Neuron (in vitro differentiated cells): ENCODE measurements around the gene TOR1B.

Experiments
- H2AFZ ChIP-seq: one replicate; pipeline ENCODE4 v1.6.1; 2013; ENCODE audit warnings: low read depth, mild to moderate bottlenecking, inconsistent platforms, low read length, moderate library complexity
- H3K27me3 ChIP-seq: one replicate; pipeline ENCODE4 v1.6.1; 2013; ENCODE audit warnings: low read length; ENCODE audit not compliant: insufficient read depth
- H3K36me3 ChIP-seq: one replicate; pipeline ENCODE4 v1.6.1; 2013; ENCODE audit warnings: low read length; ENCODE audit not compliant: insufficient read depth
- H3K4me1 ChIP-seq: one replicate; pipeline ENCODE4 v1.6.1; 2013; ENCODE audit warnings: low read length; ENCODE audit not compliant: insufficient read depth
- H3K4me3 ChIP-seq: 2 replicates; pipeline ENCODE4 v1.5.1; 2013; ENCODE audit warnings: mild to moderate bottlenecking, low read length, moderate library complexity
- H3K9me3 ChIP-seq: one replicate; pipeline ENCODE4 v1.6.1; 2013; ENCODE audit warnings: low read length

TOR1B gene

DNA sequence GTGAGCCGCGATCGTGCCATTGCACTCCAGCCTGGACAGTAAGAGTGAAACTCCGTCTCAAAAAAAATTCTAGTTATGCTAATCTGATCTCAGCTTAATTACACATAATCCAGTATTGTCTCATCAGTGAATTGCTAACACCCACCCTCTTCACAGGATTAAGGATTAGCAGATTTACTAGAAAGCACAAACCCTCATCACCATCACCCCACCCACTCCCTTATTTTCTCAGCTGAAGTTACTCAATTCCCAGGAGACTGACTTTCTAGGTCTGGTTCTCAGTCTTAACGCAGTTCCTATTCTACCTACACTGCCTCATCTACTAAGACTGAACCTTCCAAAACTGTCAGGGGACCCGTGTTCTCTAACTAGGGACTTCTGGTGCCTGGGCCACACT is 9.0 kb downstream of the TOR1B start:
- H3K36me3 ChIP-seq = peaks cover 57% of the 10 kb centered on the region
- no peaks in the 10 kb centered on the region for H3K4me1 ChIP-seq
- H3K9me3 ChIP-seq = no peaks in the 10 kb centered on the region
- no peak overlapping the region for H3K4me3 ChIP-seq
- H2AFZ ChIP-seq = no peak overlapping the region
- no peaks in the 10 kb centered on the region for H3K27me3 ChIP-seq

DNA sequence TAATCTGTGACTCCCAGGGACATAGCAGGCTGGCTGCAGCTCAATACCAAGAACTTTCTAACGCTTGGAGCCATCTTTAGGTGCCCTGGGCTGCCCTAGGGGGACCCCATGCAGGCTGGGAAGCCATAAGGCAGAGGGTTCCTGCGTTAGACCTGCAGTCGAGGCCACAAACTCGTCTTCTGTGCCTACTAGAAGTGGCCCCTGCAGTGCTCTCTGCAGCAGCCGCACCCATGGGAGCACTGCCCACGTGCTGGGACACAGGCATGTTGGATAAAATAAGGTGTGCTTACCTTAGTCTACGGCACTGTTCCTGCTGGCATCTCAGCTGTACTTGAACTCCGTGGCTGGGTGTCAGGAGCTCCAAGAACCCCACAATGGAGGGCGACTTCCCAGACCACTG is 9.4 kb downstream of the TOR1B start:
- H3K9me3 ChIP-seq = no peaks in the 10 kb centered on the region
- H3K4me1 ChIP-seq = no peaks in the 10 kb centered on the region
- H2AFZ ChIP-seq = no peak overlapping the region
- H3K27me3 ChIP-seq = no peaks in the 10 kb centered on the region
- no peak overlapping the region for H3K4me3 ChIP-seq
- H3K36me3 ChIP-seq = peaks cover 56% of the 10 kb centered on the region

DNA sequence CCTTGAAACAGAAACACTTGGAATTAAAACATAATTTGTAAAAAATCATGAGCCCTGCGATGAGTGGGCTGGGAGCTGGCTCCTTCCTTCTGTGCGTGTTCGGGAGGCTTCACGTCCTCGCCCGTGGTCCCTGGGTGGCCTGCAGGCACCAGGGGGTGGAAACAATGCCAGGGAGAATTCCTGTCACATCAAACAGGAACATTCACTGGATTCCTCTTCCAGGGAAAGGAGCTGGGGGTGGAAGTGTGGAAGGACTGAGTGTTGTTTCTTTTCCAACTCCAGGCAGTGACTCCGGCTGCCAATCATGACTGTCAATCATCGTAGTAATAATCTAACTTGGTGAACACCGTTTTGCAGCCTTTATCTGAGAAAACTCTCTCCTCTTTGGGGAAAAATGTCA is 10.7 kb downstream of the TOR1B start:
- Histone ChIP-seq H3K4me3 (no peak overlapping the region), H2AFZ (no peak overlapping the region), H3K27me3 (no peaks in the 10 kb centered on the region), H3K9me3 (no peaks in the 10 kb centered on the region), H3K4me1 (no peaks in the 10 kb centered on the region), H3K36me3 (peaks cover 60% of the 10 kb centered on the region)

DNA sequence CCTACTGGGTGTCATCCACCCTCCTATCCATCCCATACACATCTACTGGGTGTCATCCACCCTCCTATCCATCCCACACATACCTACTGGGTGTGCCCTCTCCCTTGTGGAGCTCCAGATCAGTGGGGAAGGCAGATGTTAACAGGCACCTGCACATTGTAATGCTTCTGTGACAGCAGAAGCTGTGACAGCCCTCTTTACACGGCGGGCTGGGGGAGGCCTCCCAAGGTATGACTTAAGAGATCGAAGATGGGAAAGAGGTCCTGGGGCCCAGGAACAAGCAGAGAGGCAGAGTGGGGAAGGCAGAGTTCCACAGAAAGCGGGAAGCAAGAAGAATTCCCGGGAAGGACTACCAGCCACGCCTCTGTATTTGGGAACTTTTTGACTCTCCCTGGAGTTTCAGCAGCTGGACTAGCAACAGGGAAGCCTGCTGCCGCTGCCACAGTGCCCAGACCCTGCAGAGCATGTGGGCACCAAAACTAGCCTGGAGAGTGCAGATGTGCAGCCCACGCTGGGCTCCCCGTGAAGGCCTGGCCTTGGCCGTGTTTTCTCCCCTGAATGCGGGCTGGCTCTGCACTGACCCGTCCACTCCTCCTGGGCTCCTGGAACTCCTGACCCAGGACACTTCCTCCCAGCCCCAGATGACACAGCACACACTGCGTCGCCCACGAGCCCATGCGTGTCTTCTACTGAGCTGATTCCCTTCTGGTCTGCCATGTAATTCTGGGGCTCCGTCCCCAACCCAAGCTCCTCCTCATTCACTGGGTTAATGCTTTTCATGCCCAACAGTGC is 11.6 kb downstream of the TOR1B start:
- Histone ChIP-seq H3K9me3 (no peaks in the 10 kb centered on the region), H3K36me3 (peaks cover 62% of the 10 kb centered on the region)

DNA sequence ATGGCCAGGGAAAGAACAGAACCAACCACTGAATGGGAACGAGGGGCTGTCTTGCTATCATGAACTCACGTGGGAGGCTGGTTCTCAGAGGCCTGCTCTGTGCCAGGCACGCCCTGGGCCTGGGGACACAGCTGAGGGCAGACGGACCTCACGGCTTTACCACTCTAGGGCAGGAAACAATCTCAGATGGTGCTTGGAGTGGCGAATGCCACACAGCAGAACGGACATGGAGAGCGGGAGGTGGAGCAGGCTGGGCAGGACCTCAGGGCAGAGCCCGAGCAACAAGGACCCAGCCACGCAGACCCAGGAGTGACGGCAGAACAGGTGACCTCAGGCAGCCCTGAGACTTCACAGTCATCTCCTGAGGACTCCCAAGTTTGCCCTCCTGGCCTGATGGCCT is 12.3 kb downstream of the TOR1B start:
- Histone ChIP-seq H2AFZ (no peak overlapping the region), H3K4me3 (no peak overlapping the region), H3K9me3 (no peaks in the 10 kb centered on the region), H3K27me3 (no peaks in the 10 kb centered on the region), H3K36me3 (peaks cover 61% of the 10 kb centered on the region), H3K4me1 (no peaks in the 10 kb centered on the region)

More for the DNA sequence above, 11.6 kb downstream of the TOR1B start:
- H3K4me1 ChIP-seq = no peaks in the 10 kb centered on the region
- no peak overlapping the region for H2AFZ ChIP-seq
- no peak overlapping the region for H3K4me3 ChIP-seq
- no peaks in the 10 kb centered on the region for H3K27me3 ChIP-seq

DNA sequence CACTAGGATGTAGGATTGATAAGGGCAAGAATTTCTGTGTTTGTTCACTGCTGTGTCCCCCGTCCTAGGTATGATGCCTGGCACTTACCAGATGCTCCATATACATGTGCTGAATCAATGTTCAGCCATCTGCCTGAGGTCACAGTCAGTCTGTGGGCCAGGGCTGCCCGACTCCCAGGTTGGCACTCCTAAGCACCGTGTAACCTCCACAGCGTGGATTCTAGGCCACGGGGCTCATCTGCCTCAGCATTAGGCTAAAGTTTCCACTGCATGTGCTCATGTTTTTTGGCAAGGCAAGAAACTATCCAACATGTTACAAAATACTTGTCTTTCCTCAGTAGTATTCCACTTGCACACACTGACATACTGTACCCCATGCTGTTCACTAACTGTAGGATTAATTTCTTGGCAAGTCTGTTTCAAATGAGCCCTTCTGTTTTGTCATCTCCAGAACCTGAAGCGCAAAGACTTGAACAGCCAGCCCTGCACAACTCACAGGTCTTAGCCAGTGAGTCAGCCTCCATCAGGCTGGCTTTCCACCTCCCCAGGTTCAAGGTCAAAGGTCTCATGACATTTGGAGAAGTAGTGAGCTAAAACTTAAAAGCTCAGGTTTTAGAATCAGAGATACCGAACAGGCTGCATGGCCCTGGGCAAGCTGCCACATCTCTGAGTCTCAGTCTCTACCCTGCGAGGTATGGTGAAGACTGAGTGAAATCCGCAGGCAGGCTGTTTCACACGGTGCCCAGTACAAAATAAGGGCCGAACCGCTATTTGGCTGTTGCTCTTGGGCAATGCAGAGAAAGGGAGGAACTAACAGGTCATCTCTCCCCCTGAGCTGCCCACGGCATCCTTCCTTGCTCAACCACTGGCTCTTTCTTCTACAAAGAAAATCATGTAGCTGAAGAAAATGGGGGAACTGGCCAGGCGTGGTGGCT is 13.8 kb downstream of the TOR1B start:
- Histone ChIP-seq H3K9me3 (no peaks in the 10 kb centered on the region), H3K36me3 (peaks cover 68% of the 10 kb centered on the region), H3K4me3 (no peak overlapping the region), H2AFZ (no peak overlapping the region), H3K4me1 (no peaks in the 10 kb centered on the region), H3K27me3 (no peaks in the 10 kb centered on the region)

DNA sequence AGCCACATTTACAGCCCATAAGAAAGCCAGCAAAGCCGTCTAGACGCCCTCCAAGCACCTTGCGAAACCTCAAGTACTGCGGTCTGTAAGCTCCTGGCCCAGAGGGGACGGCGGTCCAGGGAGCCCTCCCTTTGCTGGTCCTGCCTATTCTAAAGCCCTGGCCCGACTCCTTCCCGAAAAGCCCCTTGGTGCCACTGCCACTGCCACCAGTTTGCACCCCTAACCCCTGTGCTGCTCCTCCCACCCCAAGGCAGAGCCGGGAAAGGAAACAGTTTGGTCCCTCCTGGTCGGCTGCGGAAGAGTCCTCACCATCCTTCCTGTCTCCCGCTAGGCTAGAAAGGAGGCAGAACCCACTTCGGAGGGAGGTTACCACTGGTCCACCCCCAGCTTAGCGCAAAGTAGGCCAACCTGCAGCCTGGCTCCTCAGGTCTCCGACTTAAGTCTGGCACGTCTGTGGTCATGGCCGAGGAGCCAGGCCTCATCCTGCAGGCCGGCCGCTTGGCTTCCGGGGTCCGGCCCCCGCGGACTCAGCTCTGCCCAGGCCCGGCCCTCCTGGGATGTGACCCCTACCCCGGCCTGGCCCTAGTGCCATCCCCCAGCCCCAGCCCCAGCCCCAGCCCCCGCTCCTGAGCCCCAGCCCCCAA is 20.0 kb downstream of the TOR1B start:
- Histone ChIP-seq H2AFZ (no peak overlapping the region), H3K9me3 (no peaks in the 10 kb centered on the region), H3K36me3 (peaks cover 47% of the 10 kb centered on the region), H3K4me3 (peak overlapping the region; percentile 80), H3K4me1 (peaks cover 9% of the 10 kb centered on the region), H3K27me3 (no peaks in the 10 kb centered on the region)

DNA sequence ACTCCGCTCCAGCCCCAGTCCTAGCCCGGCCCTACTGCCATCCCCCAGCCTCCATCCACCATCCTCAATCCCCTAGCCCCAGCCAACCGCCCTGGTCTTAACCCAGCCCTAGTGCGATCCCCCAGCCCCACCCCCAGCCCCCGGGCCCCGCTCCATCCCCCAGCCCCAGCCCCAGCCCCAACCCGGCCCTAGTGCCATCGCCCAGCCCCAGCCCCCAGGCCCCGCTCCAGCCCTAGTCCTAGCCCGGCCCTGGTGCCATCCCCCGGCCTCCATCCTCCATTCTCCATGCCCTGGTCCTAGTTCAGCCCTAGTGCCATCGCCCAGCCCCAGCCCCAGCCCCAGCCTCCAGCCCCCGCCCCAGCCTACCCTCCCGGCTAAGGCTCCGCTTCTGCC is 20.6 kb downstream of the TOR1B start:
- Histone ChIP-seq H3K4me1 (peaks cover 9% of the 10 kb centered on the region), H3K9me3 (no peaks in the 10 kb centered on the region), H3K4me3 (peak overlapping the region; percentile 80), H3K36me3 (peaks cover 45% of the 10 kb centered on the region), H2AFZ (no peak overlapping the region), H3K27me3 (no peaks in the 10 kb centered on the region)

DNA sequence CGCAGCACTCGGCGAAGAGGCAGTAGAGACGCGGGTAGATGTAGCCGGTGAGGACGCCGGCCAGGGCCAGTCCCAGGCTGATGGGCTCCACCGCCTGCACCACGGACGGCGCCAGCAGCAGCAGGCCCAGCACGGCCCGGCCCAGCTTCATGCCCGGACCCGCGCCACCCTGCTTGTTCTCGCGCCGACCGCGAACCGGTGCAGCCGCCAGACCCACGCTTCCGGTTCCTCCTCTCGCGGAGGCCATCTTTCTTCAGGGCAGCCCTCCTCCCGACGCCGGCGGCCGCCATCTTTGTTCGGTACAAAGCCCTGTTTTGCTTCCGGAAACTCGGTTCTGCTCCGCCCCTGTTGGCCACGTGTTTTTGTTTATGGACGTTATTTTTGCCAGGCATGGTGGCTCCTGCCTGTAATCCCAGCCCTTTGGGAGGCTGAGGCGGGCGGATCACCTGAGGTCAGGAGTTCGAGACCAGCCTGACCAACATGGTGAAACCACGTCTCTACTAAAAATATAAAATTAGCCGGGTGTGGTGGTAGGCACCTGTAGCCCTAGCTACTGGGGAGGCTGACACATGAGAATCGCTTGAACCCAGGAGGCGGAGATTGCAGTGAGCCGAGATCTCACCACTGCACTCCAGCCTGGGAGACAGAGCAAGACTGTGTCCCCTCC is 21.1 kb downstream of the TOR1B start, which contains the start of gene TOR1A:
Gene TOR1A (minus strand): TSS at position 202 of the 667 bp plus-strand sequence. CDS start 51 bp downstream, at position 151.
- Histone ChIP-seq H3K4me1 (peaks cover 9% of the 10 kb centered on the region), H3K36me3 (peaks cover 45% of the 10 kb centered on the region), H3K4me3 (peak within 1 kb of the TSS; percentile 80), H3K27me3 (no peaks in the 10 kb centered on the region), H2AFZ (no peak within 1 kb of the TSS), H3K9me3 (no peaks in the 10 kb centered on the region)

DNA sequence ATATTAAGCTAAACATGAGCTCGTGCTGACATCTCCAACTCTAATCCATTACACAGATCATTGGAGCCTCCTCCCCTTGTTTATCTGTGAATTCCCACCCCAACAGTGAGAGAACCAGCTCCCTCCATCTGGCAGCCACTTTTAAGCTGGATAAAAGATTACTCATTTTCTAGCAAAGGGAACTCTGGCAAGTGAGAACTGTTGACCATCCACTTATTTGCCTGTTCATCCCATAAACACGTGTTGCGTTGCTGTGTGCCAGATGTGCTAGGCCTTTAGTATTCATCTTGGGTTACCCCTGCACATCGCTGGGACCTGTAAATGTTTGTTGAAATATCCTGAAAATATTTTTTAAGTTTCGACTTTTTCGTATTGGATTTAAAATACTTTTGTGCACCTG is 23.4 kb downstream of the TOR1B start:
- no peaks in the 10 kb centered on the region for H3K9me3 ChIP-seq
- no peak overlapping the region for H3K4me3 ChIP-seq
- H3K36me3 ChIP-seq = peaks cover 50% of the 10 kb centered on the region
- H3K27me3 ChIP-seq = no peaks in the 10 kb centered on the region
- no peak overlapping the region for H2AFZ ChIP-seq
- peaks cover 9% of the 10 kb centered on the region for H3K4me1 ChIP-seq

DNA sequence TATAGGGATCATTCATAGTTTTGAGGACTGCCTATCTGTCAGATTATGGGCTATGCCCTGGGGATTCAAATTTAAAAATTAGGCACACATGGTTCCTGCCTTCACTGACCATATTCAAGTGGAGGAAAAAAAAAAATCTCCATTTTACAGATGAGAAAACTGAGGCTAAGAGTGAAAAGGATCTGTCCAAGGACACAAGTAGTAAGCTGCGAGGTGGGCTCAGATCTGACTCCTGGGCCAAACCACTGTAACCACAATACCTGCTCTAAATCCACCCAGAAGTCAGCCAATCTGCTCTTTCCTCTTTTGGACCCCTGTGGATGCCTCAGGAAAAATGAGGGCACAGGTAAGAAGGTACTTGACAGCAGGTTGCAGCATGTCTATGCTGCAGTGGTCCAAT is 23.8 kb downstream of the TOR1B start:
- H2AFZ ChIP-seq = no peak overlapping the region
- no peaks in the 10 kb centered on the region for H3K27me3 ChIP-seq
- no peak overlapping the region for H3K4me3 ChIP-seq
- peaks cover 49% of the 10 kb centered on the region for H3K36me3 ChIP-seq
- peaks cover 9% of the 10 kb centered on the region for H3K4me1 ChIP-seq
- no peaks in the 10 kb centered on the region for H3K9me3 ChIP-seq

DNA sequence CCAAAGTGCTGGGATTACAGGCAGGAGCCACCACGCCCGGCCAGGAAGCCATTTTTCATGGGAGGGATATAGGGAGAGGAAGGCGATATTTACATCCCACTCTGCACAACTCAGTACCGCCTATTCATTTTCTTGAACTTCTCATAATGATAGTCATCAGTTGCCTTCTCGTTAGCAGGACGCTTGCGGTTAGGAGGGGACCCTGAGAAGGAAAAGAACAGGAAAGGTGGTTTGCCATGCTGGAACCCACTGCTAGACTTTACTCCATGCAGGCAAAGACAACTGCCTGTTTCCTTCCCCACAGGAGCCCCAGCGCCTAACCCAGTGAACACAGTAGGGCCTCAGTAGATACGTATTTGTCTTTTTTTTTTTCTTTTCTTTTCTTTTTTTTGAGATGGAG is 25.1 kb downstream of the TOR1B start:
- Histone ChIP-seq H2AFZ (no peak overlapping the region), H3K4me3 (no peak overlapping the region), H3K27me3 (no peaks in the 10 kb centered on the region), H3K9me3 (no peaks in the 10 kb centered on the region), H3K36me3 (peaks cover 45% of the 10 kb centered on the region), H3K4me1 (peaks cover 1% of the 10 kb centered on the region)
